ENCODE measurements around the gene ATP8B4. TPM values are rescaled to one million over a fixed set of nuclear protein-coding genes. Genes with fewer than 3 reads are reported as not detected.

Gene ATP8B4
- not detected in 2 replicates for total RNA-seq

DNA sequence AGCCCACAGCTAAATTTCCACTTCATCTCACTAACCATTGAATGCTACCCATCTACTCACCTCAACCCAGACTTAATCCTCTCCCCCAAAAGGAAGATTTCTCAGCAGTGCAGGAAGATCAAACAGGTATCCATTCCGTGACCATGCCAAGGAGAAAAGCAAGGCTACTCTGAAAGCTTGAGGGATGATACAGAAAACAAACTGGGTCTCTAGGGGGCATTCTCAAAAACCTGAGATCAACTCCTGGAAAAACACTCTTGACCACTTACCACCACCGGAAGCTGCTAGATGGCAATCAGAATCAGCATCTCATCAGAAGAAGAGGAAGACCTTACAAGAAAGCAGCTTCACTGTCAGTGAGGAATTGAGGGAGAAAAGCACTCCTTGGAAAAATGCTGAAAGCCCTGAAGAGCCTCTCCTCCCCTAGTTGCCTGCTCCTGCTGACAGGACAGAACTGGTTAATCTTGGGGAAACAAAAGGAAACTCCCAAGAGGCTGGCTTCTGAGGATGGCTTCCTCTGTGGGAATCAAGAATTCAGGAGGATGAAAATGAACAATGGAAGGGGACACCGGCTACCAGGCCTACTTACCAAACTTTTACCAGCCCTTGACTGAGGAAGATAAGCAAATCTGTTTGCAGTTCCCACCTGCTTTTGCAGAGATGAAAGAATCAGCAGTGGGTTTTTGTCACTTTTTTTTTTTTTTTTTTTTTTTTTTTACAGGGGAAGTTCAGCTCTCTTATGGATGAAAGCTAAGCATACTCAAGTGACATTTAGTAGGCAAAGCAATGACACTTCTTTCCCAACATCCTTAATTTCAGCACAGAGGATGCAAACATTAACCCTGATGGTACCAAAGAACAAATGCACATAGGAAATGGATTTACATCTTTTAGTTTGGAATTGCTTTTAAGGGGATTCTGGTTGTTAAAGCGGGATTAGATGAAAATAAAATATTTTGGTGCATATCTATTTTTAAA lies at the start of gene ATP8B4:
Gene ATP8B4 (minus strand): TSS at position 171 of the 978 bp plus-strand sequence. CDS start 12,267 bp downstream, outside the sequence.

Other genes with a start within 250 kb of the ATP8B4 start
- gene SLC27A2, start 63.0 kb upstream of the ATP8B4 start, total RNA-seq = under 0.01 and 0.76 TPM in 2 replicates
- not detected in 2 replicates for gene HDC, start 146.5 kb upstream of the ATP8B4 start, total RNA-seq
- gene GABPB1, start 236.0 kb upstream of the ATP8B4 start, total RNA-seq = 18.6 and 35.0 TPM in 2 replicates